GM15510 (cell line): ENCODE data around the gene VPS35.

ENCODE experiments used
- POLR2A ChIP-seq: IDR thresholded peaks from 3 replicates; pipeline ENCODE4 v1.6.1; 2011; ENCODE audit warnings: borderline replicate concordance; ENCODE audit not compliant: insufficient read length; ENCODE audit errors: extremely low read depth

The VPS35 gene

GRCh38 chr16:46689365-46690280, 645 bp upstream of the VPS35 start, which contains the start of gene ORC6:
Gene ORC6 (plus strand): TSS chr16:46689659. CDS start chr16:46689706, 47 bp downstream.
- peak; percentile 86 for TF ChIP-seq POLR2A

DNA sequence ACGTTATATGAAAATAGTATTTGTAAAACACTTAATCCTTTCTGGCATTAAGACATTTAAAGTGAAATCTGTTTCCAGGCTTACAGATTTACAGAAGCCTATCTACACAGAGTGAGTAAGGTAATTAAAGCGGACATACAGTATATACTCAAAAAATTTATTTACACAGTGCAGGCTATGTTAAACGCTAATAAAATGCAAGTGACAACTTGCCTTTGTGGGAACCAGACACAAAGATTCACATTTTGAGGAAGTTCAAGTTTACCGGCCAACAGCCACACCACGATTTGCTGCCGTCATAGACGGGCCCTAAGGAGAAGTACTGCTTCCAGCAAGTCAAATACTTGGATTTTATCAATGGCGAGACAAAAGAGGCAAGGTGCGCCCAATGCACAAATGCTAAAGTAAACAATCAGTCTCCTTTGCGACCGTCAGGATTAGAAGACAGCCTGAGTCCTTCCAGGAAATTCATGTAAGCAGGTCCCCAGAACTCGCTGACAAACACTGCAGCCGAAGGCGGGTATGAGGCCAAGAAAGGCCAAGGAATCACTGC, 801 bp downstream of the VPS35 start:
- TF ChIP-seq POLR2A = no peak

DNA sequence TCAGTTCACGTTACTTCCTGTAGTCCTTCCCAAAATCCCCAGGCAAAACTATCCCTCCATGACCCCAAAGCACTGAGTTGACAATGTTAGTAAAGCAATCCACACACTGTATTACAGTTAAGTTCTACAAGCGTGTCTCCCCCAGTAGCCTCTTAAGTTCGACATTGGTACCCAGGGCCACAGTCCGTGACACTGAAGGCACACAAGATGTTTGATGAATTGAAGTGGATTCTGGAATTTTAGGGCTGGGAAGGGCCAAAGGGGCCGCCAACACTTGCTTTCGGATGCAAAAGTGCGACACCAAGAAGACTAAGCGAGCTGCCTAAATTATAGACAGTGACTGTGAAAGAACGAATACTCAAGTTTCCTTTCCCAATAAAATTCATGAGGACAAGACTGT, 1.5 kb downstream of the VPS35 start:
- TF ChIP-seq POLR2A = no peak

- TF ChIP-seq POLR2A = no peak
Observed at GRCh38 chr16:46686815-46687473, 2.0 kb downstream of the VPS35 start.

DNA sequence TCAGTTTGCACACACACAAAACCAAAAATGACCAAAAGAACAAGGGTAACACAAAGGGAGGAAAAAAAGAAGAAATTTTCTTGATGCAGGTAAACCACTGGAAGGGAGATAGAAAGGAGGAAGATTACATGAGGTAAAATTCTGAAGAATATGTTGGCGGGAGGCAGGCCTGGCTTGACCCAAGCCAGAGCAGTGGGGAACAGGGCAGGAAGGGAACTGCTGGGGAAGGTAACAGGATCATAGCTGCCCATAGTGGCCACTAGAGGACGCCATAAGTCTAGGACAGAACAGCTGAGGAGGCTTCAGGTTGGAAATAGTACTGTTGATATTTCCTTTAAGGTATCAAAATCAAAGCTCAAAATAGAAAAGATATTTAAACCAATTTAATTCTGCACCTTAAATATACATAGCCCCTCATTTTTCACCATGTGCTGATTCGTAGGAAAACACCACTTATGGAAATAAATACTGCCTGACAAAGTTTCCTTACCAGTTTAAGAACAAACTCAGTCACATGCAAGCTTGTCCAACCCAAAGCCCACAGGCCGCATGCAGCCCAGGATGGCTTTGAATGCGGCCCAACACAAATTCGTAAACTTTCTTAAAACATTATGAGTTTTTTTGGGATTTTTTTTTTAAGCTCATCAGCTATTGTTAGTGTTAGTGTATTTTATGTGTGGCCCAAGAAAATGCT, 15.5 kb downstream of the VPS35 start:
- no peak for TF ChIP-seq POLR2A

GRCh38 chr16:46662123-46662522, 26.9 kb downstream of the VPS35 start:
- TF ChIP-seq POLR2A = no peak

DNA sequence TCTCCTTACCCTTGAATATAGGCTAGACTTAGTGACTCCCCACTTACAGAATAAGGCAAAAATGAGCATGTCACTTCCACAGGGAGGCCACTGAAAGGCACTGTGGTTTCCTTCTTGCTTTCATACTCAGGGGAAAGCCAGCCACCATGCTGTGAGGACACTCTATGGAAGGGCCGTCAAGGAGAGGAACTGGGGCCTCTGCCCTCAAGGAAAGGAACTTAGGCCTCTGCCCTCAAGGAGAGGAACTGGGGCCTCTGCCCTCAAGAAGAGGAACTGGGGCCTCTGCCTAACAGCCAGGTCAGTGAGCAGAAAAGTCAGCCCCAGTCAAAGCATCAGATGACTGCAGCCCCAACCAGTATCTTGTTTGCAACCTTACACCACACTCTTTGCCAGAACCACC, 30.1 kb downstream of the VPS35 start:
- no peak for TF ChIP-seq POLR2A

GRCh38 chr16:46651305-46651704, 37.7 kb downstream of the VPS35 start:
- TF ChIP-seq POLR2A = no peak

- no peak for TF ChIP-seq POLR2A
Observed at GRCh38 chr16:46650254-46650623, 38.7 kb downstream of the VPS35 start.

- no peak for TF ChIP-seq POLR2A
Observed at GRCh38 chr16:46649588-46650253, 39.3 kb downstream of the VPS35 start.

DNA sequence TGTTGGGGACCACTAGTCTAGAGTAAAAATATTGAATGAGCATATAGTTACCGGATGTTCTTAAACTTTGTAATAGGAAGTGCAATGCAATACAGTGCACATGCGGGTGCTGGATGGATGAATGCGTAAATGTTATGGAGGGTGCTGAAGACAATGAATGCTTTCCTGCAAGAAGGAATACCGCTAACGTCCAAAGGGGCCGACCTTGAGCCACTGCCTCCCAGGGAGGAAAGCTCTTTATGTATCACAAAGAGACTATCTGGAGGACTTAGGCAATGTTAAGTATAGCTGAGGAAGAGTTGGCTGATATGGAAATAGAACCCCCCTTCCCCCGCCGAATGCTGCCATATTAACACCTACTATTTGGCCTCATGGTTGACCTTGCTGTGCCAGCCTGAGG, 40.3 kb downstream of the VPS35 start:
- no peak for TF ChIP-seq POLR2A

DNA sequence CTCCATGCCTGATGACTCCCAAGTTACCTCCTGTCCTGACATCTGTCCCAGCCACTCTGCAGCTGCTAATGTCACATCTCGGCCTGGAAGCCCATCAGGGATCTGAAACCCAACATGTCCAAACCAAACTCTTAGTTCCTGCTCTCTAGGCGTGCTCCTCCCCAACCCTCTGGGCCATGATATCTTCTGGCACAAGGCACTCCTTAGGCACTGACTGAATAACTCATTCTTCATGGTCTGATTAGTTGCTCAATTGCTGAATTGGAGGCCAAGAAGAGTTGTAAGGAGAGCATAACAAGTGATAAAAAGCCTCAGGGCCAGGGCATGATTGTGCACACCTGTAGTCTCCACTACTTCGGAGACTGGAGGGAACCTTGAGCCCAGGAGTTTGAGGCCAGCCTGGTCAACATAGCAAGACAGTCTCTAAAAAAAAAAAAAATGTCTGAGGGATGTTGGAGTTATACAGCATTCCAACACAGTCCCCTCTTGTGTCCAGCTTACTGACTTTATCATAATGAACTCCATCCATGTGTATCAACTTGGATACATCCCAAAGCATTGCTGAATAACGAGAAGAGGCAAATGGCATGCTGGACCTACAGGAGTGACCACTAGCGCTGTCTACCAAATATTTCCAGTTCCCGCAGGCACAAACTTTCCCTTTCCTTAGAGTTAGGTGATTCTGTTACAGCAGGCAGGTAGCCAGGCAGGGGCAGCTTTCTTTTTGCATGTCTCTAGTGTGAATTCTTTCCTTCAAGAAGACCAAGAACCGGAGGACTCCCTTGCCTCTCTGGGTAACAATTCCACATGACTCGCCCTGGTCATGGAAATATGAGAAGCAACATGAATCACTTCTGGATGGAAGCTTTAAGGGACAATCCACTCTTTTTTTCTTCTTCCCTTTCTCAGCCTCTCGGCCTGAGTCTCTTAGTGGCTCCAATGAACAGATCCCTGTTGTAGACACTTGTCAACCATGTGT, 49.7 kb downstream of the VPS35 start:
- no peak for TF ChIP-seq POLR2A
